SHP77 (cell line): ENCODE measurements around the gene ACSL5.
"Not testable (repeated sequence)": the region's sequence is repeated elsewhere in the genome, so short reads cannot be mapped to it uniquely, and the experiment has no call there.

ENCODE experiments used
- DNase-seq, 2 experiments: peaks; one replicate each; lab custom pipeline; 2025; lab: John Stamatoyannopoulos, UW

ACSL5 gene

GRCh38 chr10:112351146-112351545, 22.8 kb upstream of the ACSL5 start:
- DNase-seq: no peak

DNA sequence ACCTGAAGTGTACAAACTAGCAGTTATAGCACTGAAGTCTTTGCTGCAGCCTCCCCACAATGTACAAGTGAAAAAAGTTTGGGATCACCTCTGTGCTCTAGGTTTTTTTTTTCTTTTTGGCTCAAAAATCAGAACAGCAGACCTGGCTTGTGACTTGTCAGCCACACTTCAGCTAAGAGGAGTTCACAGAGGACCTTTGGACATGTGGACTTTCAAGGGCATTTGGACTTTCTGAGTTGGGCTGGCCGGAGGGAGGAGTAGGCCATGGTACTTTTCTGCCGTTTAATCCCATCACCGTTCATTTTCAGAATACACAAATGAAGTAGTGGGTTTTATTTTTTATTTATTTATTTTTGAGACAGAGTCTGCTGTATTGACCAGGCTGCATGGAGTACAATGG, 21.9 kb upstream of the ACSL5 start:
- DNase-seq: no peak

DNA sequence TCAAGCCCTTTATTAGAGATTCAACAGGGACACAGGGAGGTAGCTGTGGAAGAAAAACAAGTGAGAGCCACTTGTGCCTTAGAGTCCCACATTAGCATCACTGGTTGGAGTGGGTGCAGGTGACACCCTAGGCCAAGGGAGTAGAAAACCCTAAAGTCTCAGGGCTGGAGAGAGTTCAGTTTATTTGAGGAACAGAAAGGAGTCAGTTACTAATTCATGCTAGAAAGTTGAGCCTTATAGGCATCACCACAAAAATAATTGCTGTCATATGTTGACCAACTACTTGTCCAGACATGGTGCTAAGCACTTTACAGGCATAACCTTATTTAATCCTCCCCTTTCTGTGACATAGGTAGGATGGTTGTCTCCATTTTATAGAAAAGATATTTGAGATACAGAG, 20.9 kb upstream of the ACSL5 start:
- DNase-seq: no peak

GRCh38 chr10:112356686-112357085, 17.2 kb upstream of the ACSL5 start:
- no peak for DNase-seq

- no peak for DNase-seq
These were observed 14.2 kb upstream of the ACSL5 start for GRCh38 chr10:112359606-112360307.

GRCh38 chr10:112360308-112361270, 13.3 kb upstream of the ACSL5 start:
- no peak for DNase-seq

- no peak for DNase-seq
These were observed 11.8 kb upstream of the ACSL5 start for GRCh38 chr10:112361951-112362751.

- no peak for DNase-seq
These were observed 11.1 kb upstream of the ACSL5 start for GRCh38 chr10:112362833-112363232.

- DNase-seq: no peak
These were observed 9.9 kb upstream of the ACSL5 start for GRCh38 chr10:112363696-112364688.

GRCh38 chr10:112365014-112365432, 8.9 kb upstream of the ACSL5 start:
- no peak for DNase-seq

DNA sequence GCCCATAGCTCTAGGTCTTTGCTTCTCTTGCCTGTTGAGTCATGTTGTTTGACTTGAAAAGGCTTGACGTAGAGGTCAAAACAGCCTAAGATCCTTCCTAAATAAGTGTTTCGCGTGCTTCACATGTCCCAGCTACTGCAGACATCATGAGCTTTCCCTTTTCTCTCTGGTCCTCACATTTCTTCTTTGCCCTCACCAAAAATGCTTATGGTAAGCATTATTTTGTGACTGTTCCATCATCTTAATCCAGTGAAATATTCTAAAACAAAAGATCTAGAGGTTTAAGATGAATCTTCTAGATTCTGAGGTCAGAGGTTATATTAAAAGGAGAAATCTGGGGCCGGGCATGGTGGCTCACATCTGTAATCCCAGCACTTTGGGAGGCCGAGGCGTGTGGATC, 8.5 kb upstream of the ACSL5 start:
- no peak for DNase-seq

GRCh38 chr10:112366992-112367391, 6.9 kb upstream of the ACSL5 start:
- DNase-seq: no peak

DNA sequence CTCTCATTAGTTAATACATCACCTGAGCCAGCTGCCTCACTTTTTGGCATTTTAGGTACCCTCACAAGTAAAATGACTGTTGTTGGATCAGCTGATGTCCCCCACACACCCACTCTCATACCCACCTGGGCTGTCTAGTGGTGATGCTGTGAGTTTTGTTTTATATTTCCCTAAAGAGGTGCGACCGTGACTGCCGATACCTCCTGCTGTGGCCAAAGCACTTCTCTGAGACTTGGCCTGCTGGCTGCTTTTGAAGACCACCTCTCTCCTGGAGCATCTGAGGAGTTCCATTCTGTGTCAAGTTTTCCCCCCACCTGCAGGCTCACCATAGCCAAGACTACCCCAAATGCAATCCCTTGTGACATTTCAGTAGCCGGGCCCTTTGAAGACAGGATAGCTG, 6.4 kb upstream of the ACSL5 start:
- no peak for DNase-seq

GRCh38 chr10:112369495-112370423, 4.2 kb upstream of the ACSL5 start:
- DNase-seq: no peak

DNA sequence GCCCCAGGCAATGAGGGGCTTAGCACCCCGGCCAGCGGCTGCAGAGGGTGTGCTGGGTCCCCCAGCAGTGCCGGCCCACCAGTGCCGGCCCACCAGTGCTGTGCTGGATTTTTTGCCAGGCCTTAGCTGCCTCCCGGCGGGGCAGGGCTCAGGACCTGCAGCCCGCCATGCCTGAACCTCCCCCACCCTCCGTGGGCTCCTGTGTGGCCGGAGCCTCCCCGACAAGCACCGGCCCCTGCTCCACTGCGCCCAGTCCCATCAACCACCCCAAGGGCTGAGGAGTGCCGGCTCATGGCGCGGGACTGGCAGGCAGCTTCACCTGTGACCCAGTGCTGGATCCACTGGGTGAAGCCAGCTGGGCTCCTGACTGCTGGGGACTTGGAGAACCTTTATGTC, 3.5 kb upstream of the ACSL5 start:
- no peak for DNase-seq

GRCh38 chr10:112371326-112371725, 2.6 kb upstream of the ACSL5 start:
- DNase-seq: not testable (repeated sequence)

DNA sequence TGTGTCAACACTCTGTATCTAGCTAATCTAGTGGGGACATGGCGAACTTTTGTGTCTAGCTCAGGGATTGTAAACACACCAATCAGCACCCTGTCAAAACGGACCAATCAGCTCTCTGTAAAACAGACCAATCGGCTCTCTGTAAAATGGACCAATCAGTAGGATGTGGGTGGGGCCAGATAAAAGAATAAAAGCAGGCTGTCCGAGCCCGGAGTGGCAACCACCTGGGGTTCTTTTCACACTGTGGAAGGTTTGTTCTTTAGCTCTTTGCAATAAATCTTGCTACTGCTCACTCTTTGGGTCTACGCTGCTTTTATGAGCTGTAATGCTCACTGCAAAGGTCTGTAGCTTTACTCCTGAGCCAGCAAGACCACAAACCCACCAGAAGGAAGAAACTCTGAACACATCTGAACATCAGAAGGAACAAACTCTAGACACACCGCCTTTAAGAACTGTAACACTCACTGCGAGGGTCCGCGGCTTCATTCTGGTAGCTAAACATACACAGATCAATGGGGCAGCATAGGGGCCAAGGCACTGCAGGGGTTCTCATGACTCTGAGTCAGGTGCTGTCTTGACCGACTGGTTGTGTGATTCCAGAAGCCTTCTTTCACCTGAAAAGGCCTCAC, 1.6 kb upstream of the ACSL5 start:
- not testable (repeated sequence) for DNase-seq

- DNase-seq: no peak
These were observed 1.0 kb downstream of the ACSL5 start for GRCh38 chr10:112374724-112375541.
